Hematopoietic multipotent progenitor cell treated with erythropoietin and hydrocortisone succinate and interleukin-3 and kit ligand, for 15 days (in vitro differentiated cells): ENCODE results near the gene MED22.
"Not testable (repeated sequence)": the region's sequence is repeated elsewhere in the genome, so short reads cannot be mapped to it uniquely, and the experiment has no call there.

Experiments
- DNase-seq: peaks from one replicate; pipeline ENCODE4 v3.0.0-alpha.2; 2015; ENCODE audit warnings: low spot score

The MED22 gene

GRCh38 chr9:133347985-133348717 lies at the start of gene MED22, which contains the start of gene RPL7A:
TSS of gene MED22 (minus strand) at chr9:133348131. CDS start at chr9:133346662, 1,469 bp downstream.
TSS of gene RPL7A (plus strand) at chr9:133348218. CDS start at chr9:133348244, 26 bp downstream.
- DNase-seq: peak; percentile 96

GRCh38 chr9:133397370-133397769 lies 49.4 kb upstream of the MED22 start:
- DNase-seq: no peak

GRCh38 chr9:133396952-133397351 lies 49.0 kb upstream of the MED22 start:
- no peak for DNase-seq

GRCh38 chr9:133394687-133395271 lies 46.8 kb upstream of the MED22 start:
- DNase-seq: no peak

- DNase-seq: no peak
These were observed 45.5 kb upstream of the MED22 start for GRCh38 chr9:133393399-133393798.

GRCh38 chr9:133392308-133392707 lies 44.4 kb upstream of the MED22 start:
- not testable (repeated sequence) for DNase-seq

- DNase-seq: not testable (repeated sequence)
These were observed 43.5 kb upstream of the MED22 start for GRCh38 chr9:133391449-133391848.

- no peak for DNase-seq
These were observed 42.8 kb upstream of the MED22 start for GRCh38 chr9:133390713-133391112.

GRCh38 chr9:133389562-133389961 lies 41.6 kb upstream of the MED22 start:
- no peak for DNase-seq

GRCh38 chr9:133389025-133389557 lies 41.2 kb upstream of the MED22 start:
- DNase-seq: no peak

GRCh38 chr9:133387680-133388079 lies 39.7 kb upstream of the MED22 start:
- no peak for DNase-seq

GRCh38 chr9:133386338-133386737 lies 38.4 kb upstream of the MED22 start:
- DNase-seq: no peak

- no peak for DNase-seq
These were observed 37.5 kb upstream of the MED22 start for GRCh38 chr9:133385452-133385851.

GRCh38 chr9:133384736-133385321 lies 36.9 kb upstream of the MED22 start:
- no peak for DNase-seq

- DNase-seq: no peak
These were observed 35.5 kb upstream of the MED22 start for GRCh38 chr9:133383438-133383837.

- no peak for DNase-seq
These were observed 34.7 kb upstream of the MED22 start for GRCh38 chr9:133382507-133383141.

GRCh38 chr9:133380734-133381133 lies 32.8 kb upstream of the MED22 start:
- no peak for DNase-seq

GRCh38 chr9:133379153-133380086 lies 31.5 kb upstream of the MED22 start:
- DNase-seq: no peak

- no peak for DNase-seq
These were observed 30.6 kb upstream of the MED22 start for GRCh38 chr9:133378408-133378962.

GRCh38 chr9:133377721-133378216 lies 29.8 kb upstream of the MED22 start:
- DNase-seq: no peak

- DNase-seq: not testable (repeated sequence)
These were observed 29.3 kb upstream of the MED22 start for GRCh38 chr9:133377280-133377679.
